PC-3 (cell line): Measurements from ENCODE around the gene ZNF710. TPM values are rescaled to one million over a fixed set of nuclear protein-coding genes. Genes with fewer than 3 reads are reported as not detected.

ENCODE experiments used
- ATAC-seq: fragments of 200-7000 bp; cut with Tn5 transposase; 2 replicates; pipeline ENCODE4 v1.9.1; 2020; ENCODE audit warnings: mild to moderate bottlenecking, moderate library complexity
- BruUV-seq: library from RNA; stranded (reverse); fragments of 400-500 nt; replicated peaks from 2 replicates; lab custom pipeline; 2021; lab: Mats Ljungman, UMichigan
- CTCF ChIA-PET: fragments of 300-600 bp; sonication (Branson Sonifier 250); formaldehyde crosslinking; loops from one replicate; lab custom pipeline; 2022; ENCODE audit warnings: antibody characterized with exemption; lab: Charles Lee
- POLR2A ChIA-PET: fragments of 300-600 bp; sonication (Branson Sonifier 250); formaldehyde crosslinking; loops from one replicate; lab custom pipeline; 2022; ENCODE audit warnings: antibody characterized with exemption; ENCODE audit not compliant: unreplicated experiment; lab: Charles Lee
- DNase-seq: peaks from one replicate; pipeline ENCODE4 v3.0.0-alpha.2; 2015
- H2AFZ ChIP-seq: fragments of 300-600 bp; sonication (generic); 2 replicates; pipeline ENCODE4 v1.6.0; 2016; ENCODE audit warnings: antibody characterized with exemption, low read length
- H3F3A ChIP-seq: fragments of 300-600 bp; sonication (generic); one replicate; pipeline ENCODE4 v1.6.0; 2017; ENCODE audit warnings: antibody characterized with exemption, low read length, control low read depth, mild to moderate bottlenecking; ENCODE audit not compliant: unreplicated experiment
- H3K27ac ChIP-seq: fragments of 300-600 bp; sonication (generic); 2 replicates; pipeline ENCODE4 v1.5.1; 2016; ENCODE audit warnings: mild to moderate bottlenecking, low read length
- H3K27me3 ChIP-seq: fragments of 300-600 bp; sonication (generic); 2 replicates; pipeline ENCODE4 v1.6.1; 2016; ENCODE audit warnings: low read length, mixed read lengths
- H3K36me3 ChIP-seq: fragments of 300-600 bp; sonication (generic); 2 replicates; pipeline ENCODE4 v1.6.1; 2016; ENCODE audit warnings: low read depth, mixed run types, low read length, mixed read lengths
- H3K4me1 ChIP-seq: fragments of 300-600 bp; sonication (generic); 2 replicates; pipeline ENCODE4 v1.5.1; 2016; ENCODE audit warnings: low read length; ENCODE audit not compliant: insufficient read depth
- H3K4me2 ChIP-seq: fragments of 300-600 bp; sonication (generic); 2 replicates; pipeline ENCODE4 v1.6.0; 2016; ENCODE audit warnings: low read length
- H3K4me3 ChIP-seq: fragments of 300-600 bp; sonication (generic); 2 replicates; pipeline ENCODE4 v1.5.1; 2016; ENCODE audit warnings: mild to moderate bottlenecking, low read length, mixed read lengths
- H3K79me2 ChIP-seq: fragments of 300-600 bp; sonication (generic); 2 replicates; pipeline ENCODE4 v1.6.1; 2017; ENCODE audit warnings: low read length, mixed read lengths
- H3K9ac ChIP-seq: fragments of 300-600 bp; sonication (generic); 2 replicates; pipeline ENCODE4 v1.6.0; 2016; ENCODE audit warnings: mild to moderate bottlenecking, low read length
- H3K9me2 ChIP-seq: fragments of 300-600 bp; sonication (generic); replicated peaks from 2 replicates; pipeline ENCODE4 v1.6.1; 2016; ENCODE audit warnings: mixed run types, low read length, mixed read lengths
- H3K9me3 ChIP-seq: fragments of 300-600 bp; sonication (generic); 2 replicates; pipeline ENCODE4 v1.6.1; 2016; ENCODE audit warnings: low read length, mixed read lengths
- H4K20me1 ChIP-seq: fragments of 300-600 bp; sonication (generic); 2 replicates; pipeline ENCODE4 v1.6.1; 2016; ENCODE audit warnings: low read length, mixed read lengths
- EZH2 ChIP-seq: fragments of 300-600 bp; sonication (generic); IDR thresholded peaks from one replicate; pipeline ENCODE4 v1.6.1; 2017; ENCODE audit warnings: antibody characterized with exemption, mild to moderate bottlenecking, low read length; ENCODE audit not compliant: unreplicated experiment
- EZH2phosphoT487 ChIP-seq: fragments of 300-600 bp; sonication (generic); IDR thresholded peaks from 2 replicates; pipeline ENCODE4 v1.6.1; 2018; ENCODE audit warnings: mild to moderate bottlenecking, antibody characterized with exemption, low read length, borderline replicate concordance
- intact Hi-C: fragments of 100-400 bp; cut with micrococcal nuclease; formaldehyde crosslinking; loops from 2 replicates; pipeline ENCODE4 v1.9.0; 2023
- total RNA-seq: library from RNA; depleted of rRNA; stranded (reverse); fragments of >200 nt; gene quantifications from 2 replicates; pipeline ENCODE4 v1.2.3, GENCODE V29; 2014
- TF ChIP-seq, protein P1 (sequence below): fragments of 300-600 bp; sonication (generic); conservative IDR thresholded peaks from 2 replicates; pipeline ENCODE4 v1.5.1; 2017; ENCODE audit warnings: antibody characterized with exemption, low read depth, mild to moderate bottlenecking, low read length

Gene ZNF710
- total RNA-seq, 1 experiment from 2014 or later = 12.9 TPM

GRCh38 chr15:90097475-90097874, 96.4 kb downstream of the ZNF710 start:
- Histone ChIP-seq H3K9ac (no peak overlapping the region), H4K20me1 (no peaks in the 10 kb centered on the region), H3K27me3 (no peaks in the 10 kb centered on the region), H3K27ac (no peak overlapping the region), H3K4me2 (no peak overlapping the region), H3K36me3 (no peaks in the 10 kb centered on the region), H3K4me3 (no peak overlapping the region), H2AFZ (no peak overlapping the region), H3K4me1 (peaks cover 7% of the 10 kb centered on the region), H3F3A (no peaks in the 10 kb centered on the region), H3K9me2 (no peaks in the 10 kb centered on the region), H3K9me3 (no peaks in the 10 kb centered on the region), H3K79me2 (peaks cover 20% of the 10 kb centered on the region)
- intact Hi-C loops = no loop called here
- no peak for TF ChIP-seq EZH2phosphoT487
- TF ChIP-seq, protein P1, sequence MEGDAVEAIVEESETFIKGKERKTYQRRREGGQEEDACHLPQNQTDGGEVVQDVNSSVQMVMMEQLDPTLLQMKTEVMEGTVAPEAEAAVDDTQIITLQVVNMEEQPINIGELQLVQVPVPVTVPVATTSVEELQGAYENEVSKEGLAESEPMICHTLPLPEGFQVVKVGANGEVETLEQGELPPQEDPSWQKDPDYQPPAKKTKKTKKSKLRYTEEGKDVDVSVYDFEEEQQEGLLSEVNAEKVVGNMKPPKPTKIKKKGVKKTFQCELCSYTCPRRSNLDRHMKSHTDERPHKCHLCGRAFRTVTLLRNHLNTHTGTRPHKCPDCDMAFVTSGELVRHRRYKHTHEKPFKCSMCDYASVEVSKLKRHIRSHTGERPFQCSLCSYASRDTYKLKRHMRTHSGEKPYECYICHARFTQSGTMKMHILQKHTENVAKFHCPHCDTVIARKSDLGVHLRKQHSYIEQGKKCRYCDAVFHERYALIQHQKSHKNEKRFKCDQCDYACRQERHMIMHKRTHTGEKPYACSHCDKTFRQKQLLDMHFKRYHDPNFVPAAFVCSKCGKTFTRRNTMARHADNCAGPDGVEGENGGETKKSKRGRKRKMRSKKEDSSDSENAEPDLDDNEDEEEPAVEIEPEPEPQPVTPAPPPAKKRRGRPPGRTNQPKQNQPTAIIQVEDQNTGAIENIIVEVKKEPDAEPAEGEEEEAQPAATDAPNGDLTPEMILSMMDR = no peak
- TF ChIP-seq EZH2 = no peak
- ChIA-PET POLR2A (no interaction called here), CTCF (no interaction called here)
- no TSS peak for BruUV-seq
- ATAC-seq (no peak), DNase-seq (no peak)

- ATAC-seq (no peak), DNase-seq (no peak)
- peaks cover 20% of the 10 kb centered on the region for H3K79me2 ChIP-seq
- no peak overlapping the region for H3K4me2 ChIP-seq
- no peak overlapping the region for H3K4me3 ChIP-seq
- no peaks in the 10 kb centered on the region for H3K36me3 ChIP-seq
- no peak overlapping the region for H3K27ac ChIP-seq
- ChIA-PET CTCF (no interaction called here), POLR2A (no interaction called here)
- H3K9ac ChIP-seq = no peak overlapping the region
- no peaks in the 10 kb centered on the region for H3K9me3 ChIP-seq
- peaks cover 18% of the 10 kb centered on the region for H3K4me1 ChIP-seq
- H3F3A ChIP-seq = no peaks in the 10 kb centered on the region
- no TSS peak for BruUV-seq
- no peaks in the 10 kb centered on the region for H4K20me1 ChIP-seq
- TF ChIP-seq, protein P1 = no peak
- TF ChIP-seq EZH2phosphoT487 = no peak
- TF ChIP-seq EZH2 = no peak
- H2AFZ ChIP-seq = no peak overlapping the region
- no peaks in the 10 kb centered on the region for H3K27me3 ChIP-seq
- H3K9me2 ChIP-seq = no peaks in the 10 kb centered on the region
- intact Hi-C loops = no loop called here
Observed at GRCh38 chr15:90099072-90099867, 98.1 kb downstream of the ZNF710 start.
